SK-N-MC (cell line): ENCODE data around the gene IFIT2.

Experiments
- DNase-seq: peaks from one replicate; pipeline ENCODE4 v3.0.0-alpha.2; 2011; ENCODE audit warnings: low read depth, low spot score
- H3K27ac ChIP-seq: fragments of 200-600 bp; sonication (generic); 2 replicates; pipeline ENCODE4 v1.5.1; 2016; ENCODE audit warnings: mixed run types
- H3K36me3 ChIP-seq: fragments of 200-600 bp; sonication (generic); 2 replicates; pipeline ENCODE4 v1.6.1; 2017; ENCODE audit warnings: antibody characterized with exemption, low read length, mixed read lengths; ENCODE audit not compliant: insufficient read depth
- H3K4me3 ChIP-seq: fragments of 200-600 bp; sonication (generic); 2 replicates; pipeline ENCODE4 v1.5.1; 2016
- H3K9ac ChIP-seq: fragments of 200-600 bp; sonication (generic); 2 replicates; pipeline ENCODE4 v1.8.0; 2017; ENCODE audit warnings: mixed run types, mixed read lengths; ENCODE audit not compliant: insufficient read length
- H3K9me3 ChIP-seq: fragments of 200-600 bp; sonication (generic); 2 replicates; pipeline ENCODE4 v1.6.1; 2017; ENCODE audit warnings: low read depth, mild to moderate bottlenecking, antibody characterized with exemption, low read length, moderate library complexity, mixed read lengths
- EZH2 ChIP-seq: fragments of 200-600 bp; sonication (generic); IDR thresholded peaks from one replicate; pipeline ENCODE4 v1.6.1; 2017; ENCODE audit warnings: antibody characterized with exemption
- FOXP2 ChIP-seq: optimal IDR thresholded peaks from 2 replicates; pipeline ENCODE3; 2011; ENCODE audit warnings: mild to moderate bottlenecking, moderate library complexity; ENCODE audit not compliant: insufficient read depth; ENCODE audit errors: extremely low read length, control extremely low read depth
- POLR2AphosphoS5 ChIP-seq: IDR thresholded peaks from 2 replicates; pipeline ENCODE4 v1.6.1; 2012; ENCODE audit warnings: mild to moderate bottlenecking, low read depth, low read length, borderline replicate concordance

Gene IFIT2

DNA sequence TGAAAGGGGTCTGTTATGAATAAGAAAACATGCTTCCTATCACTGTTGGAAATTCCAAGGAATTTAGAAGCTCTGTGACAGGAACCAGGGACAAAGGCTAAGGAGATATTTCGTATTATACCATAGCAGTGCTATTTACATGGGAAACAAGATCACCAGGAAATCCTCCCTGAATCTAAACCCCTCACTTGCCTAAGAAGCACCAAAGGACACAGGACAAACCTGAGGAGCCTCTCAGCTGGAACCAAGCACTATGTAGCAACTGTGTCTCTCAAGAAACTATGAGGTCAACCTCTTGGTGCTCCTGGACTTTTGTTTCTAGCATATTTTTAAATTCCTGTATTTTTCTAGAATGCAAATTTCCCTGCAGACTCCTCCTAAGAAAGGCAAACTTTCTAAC is 55.2 kb downstream of the IFIT2 start:
- DNase-seq, result no peak
- Histone ChIP-seq H3K36me3 (no peaks in the 10 kb centered on the region), H3K27ac (no peak overlapping the region), H3K9ac (no peak overlapping the region), H3K4me3 (no peak overlapping the region), H3K9me3 (no peaks in the 10 kb centered on the region)
- TF ChIP-seq EZH2 (no peak), POLR2AphosphoS5 (no peak), FOXP2 (no peak)

DNA sequence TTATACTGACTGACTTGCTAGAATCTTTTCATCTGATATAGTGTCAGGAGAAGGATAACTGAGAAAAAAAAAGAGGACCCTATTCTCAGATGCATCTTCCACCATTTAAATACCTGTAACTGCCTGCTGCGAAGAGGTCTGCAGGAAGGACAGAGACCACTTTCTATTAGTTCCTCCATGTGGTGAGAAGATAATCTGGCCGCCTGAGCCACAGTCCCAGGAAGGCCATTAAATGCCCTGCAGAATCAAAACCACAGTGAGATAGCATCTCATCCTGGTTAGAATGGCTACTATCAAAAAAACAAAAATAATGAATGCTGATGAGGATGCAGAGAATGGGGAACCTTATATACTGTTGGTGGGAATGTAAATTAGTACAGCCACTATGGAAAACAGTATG is 56.1 kb downstream of the IFIT2 start:
- no peak overlapping the region for H3K27ac ChIP-seq
- TF ChIP-seq EZH2 (no peak), POLR2AphosphoS5 (no peak), FOXP2 (no peak)
- H3K36me3 ChIP-seq, result no peaks in the 10 kb centered on the region
- DNase-seq, result no peak
- no peak overlapping the region for H3K4me3 ChIP-seq
- H3K9ac ChIP-seq, result no peak overlapping the region
- no peaks in the 10 kb centered on the region for H3K9me3 ChIP-seq
